Naive thymus-derived CD4-positive, alpha-beta T cell (primary cell): ENCODE results near the gene TTLL12. TPM values are rescaled to one million over a fixed set of nuclear protein-coding genes. Genes with fewer than 3 reads are reported as not detected.
A peak's percentile ranks its signal among the peaks of the same experiment; 100 is the strongest.
"Not testable (repeated sequence)": the region's sequence is repeated elsewhere in the genome, so short reads cannot be mapped to it uniquely, and the experiment has no call there.

ENCODE experiments used
- ATAC-seq: fragments of 150-1000 bp; cut with Tn5 transposase; 2 replicates; pipeline ENCODE4 v1.10.0; 2021; ENCODE audit warnings: mild to moderate bottlenecking, moderate library complexity
- CTCF ChIA-PET: fragments of 350-600 bp; sonication (Branson Sonifier 250); formaldehyde crosslinking; loops from one replicate; lab custom pipeline; 2021; ENCODE audit warnings: antibody characterized with exemption; lab: Charles Lee
- POLR2A ChIA-PET: fragments of 350-600 bp; sonication (Branson Sonifier 250); formaldehyde crosslinking; loops from one replicate; lab custom pipeline; 2021; ENCODE audit warnings: antibody characterized with exemption, inconsistent platforms; lab: Charles Lee
- DNase-seq, 9 donors: peaks; one replicate each; pipeline versions ENCODE4 v3.0.0 to v3.0.0-alpha.2; 2020 to 2022; ENCODE audit warnings: mixed read lengths in 1 of 9
- H3K27ac ChIP-seq: one replicate; pipeline ENCODE4 v1.7.0; 2013; ENCODE audit warnings: mild to moderate bottlenecking, low read depth, low read length, moderate library complexity
- H3K27me3 ChIP-seq, 2 donors: one replicate each; pipeline ENCODE4 v1.7.0; 2013; ENCODE audit warnings: low read length in 2 of 2, mild to moderate bottlenecking in 2 of 2, moderate library complexity in 2 of 2; ENCODE audit not compliant: control insufficient read depth in 2 of 2, insufficient read depth in 2 of 2
- H3K36me3 ChIP-seq, 3 experiments: 1 replicate in 2 of 3; 2 replicates in 1 of 3; pipeline ENCODE4 v1.7.0; 2013; ENCODE audit warnings: low read length in 3 of 3, mild to moderate bottlenecking in 3 of 3, moderate library complexity in 1 of 3; ENCODE audit not compliant: insufficient read depth in 3 of 3, control insufficient read depth in 2 of 3
- H3K4me1 ChIP-seq, 2 donors: one replicate each; pipeline ENCODE4 v1.7.0; 2013; ENCODE audit warnings: low read length in 2 of 2, mild to moderate bottlenecking in 2 of 2, moderate library complexity in 1 of 2; ENCODE audit not compliant: control insufficient read depth in 2 of 2, insufficient read depth in 2 of 2
- H3K4me3 ChIP-seq: 2 replicates; pipeline ENCODE4 v1.7.0; 2013; ENCODE audit warnings: mild to moderate bottlenecking, low read length
- H3K9me3 ChIP-seq, 3 experiments: 1 replicate in 2 of 3; 2 replicates in 1 of 3; pipeline ENCODE4 v1.7.0; 2013; ENCODE audit warnings: low read length in 3 of 3; ENCODE audit not compliant: control insufficient read depth in 2 of 3
- H3K27ac Mint-ChIP-seq, 9 donors: one replicate each; pipeline ENCODE4 v1.8.0; 2020 to 2022; ENCODE audit warnings: mixed read lengths in 9 of 9, mild to moderate bottlenecking in 8 of 9, moderate library complexity in 5 of 9, inconsistent platforms in 2 of 9
- H3K27me3 Mint-ChIP-seq, 5 donors: one replicate each; pipeline ENCODE4 v1.8.0; 2021 to 2022; ENCODE audit warnings: mixed read lengths in 5 of 5, mild to moderate bottlenecking in 1 of 5
- H3K36me3 Mint-ChIP-seq, 5 donors: one replicate each; pipeline ENCODE4 v1.8.0; 2020 to 2022; ENCODE audit warnings: mixed read lengths in 5 of 5, mild to moderate bottlenecking in 3 of 5, inconsistent platforms in 1 of 5
- H3K4me1 Mint-ChIP-seq, 7 donors: one replicate each; pipeline ENCODE4 v1.8.0; 2020 to 2022; ENCODE audit warnings: mixed read lengths in 7 of 7, mild to moderate bottlenecking in 3 of 7, inconsistent platforms in 1 of 7
- H3K4me3 Mint-ChIP-seq, 10 donors: one replicate each; pipeline ENCODE4 v1.8.0; 2020 to 2022; ENCODE audit warnings: mild to moderate bottlenecking in 10 of 10, mixed read lengths in 10 of 10, moderate library complexity in 6 of 10, inconsistent platforms in 2 of 10
- H3K9me3 Mint-ChIP-seq, 11 donors: one replicate each; pipeline ENCODE4 v1.8.0; 2020 to 2022; ENCODE audit warnings: mixed read lengths in 11 of 11, mild to moderate bottlenecking in 4 of 11, inconsistent platforms in 1 of 11, moderate library complexity in 1 of 11
- intact Hi-C, 2 donors: fragments of 100-400 bp; cut with micrococcal nuclease; formaldehyde crosslinking; loops; one replicate each; pipeline ENCODE4 v1.15.1; 2023
- polyA plus RNA-seq, 2 donors: library from polyadenylated mRNA; unstranded; fragments of 300-500 nt; fragmentation: Illumina TruSeq; gene quantifications; one replicate each; pipeline ENCODE4 v1.2.3, GENCODE V29; 2021
- total RNA-seq, 6 experiments: library from RNA in 5 of 6; stranded (reverse) in 5 of 6; gene quantifications; 1 replicate in 5 of 6; 2 replicates in 1 of 6; pipeline ENCODE4 v1.2.3 and lab custom pipeline; 2021 to 2026

TTLL12 gene
- total and polyA plus RNA-seq, 7 experiments from 2014 or later = 15.6 to 43.7 (median 28.2) TPM

DNA sequence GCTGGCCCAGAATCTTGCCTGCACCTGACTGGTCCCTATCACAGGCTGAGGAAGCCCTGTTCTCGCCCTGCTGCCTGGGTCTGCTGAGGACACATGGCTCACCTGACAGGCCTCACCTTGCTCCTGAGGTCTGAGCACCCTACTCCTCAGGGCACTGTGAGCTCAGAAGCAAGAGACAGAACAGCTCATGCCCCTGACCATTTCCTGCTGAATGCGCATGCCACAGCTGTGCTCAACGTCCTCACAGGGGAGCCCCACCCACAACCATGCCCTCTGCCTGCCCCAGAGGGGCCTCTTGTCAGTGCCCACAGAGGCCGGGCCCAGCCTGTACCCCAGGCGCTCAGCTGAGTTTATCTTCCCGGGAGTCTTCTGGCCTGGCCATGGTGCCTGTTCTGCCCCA lies 38.4 kb downstream of the TTLL12 start:
- ATAC-seq (peak; percentile 19), DNase-seq (no peak)
- no peak overlapping the region for H3K27ac ChIP-seq
- POLR2A ChIA-PET = no interaction called here
- H3K27ac Mint-ChIP-seq = peak overlapping the region in 6 of 9 donors; percentile 14 to 67 (median 38)
- peaks cover 5 to 15% of the 10 kb centered on the region in 2 donors for H3K4me1 ChIP-seq
- no peaks in the 10 kb centered on the region for H3K27me3 Mint-ChIP-seq
- CTCF ChIA-PET = interaction anchor here (1.9 kb wide), 1 partner anchor 38 kb away, joined by 4 read pairs; the partner anchor contains the start of gene BIK
- intact Hi-C loops = no loop called here
- H3K9me3 Mint-ChIP-seq = no peaks in the 10 kb centered on the region
- H3K9me3 ChIP-seq = no peaks in the 10 kb centered on the region
- H3K36me3 Mint-ChIP-seq = peaks cover 0 to 2% (median 0%) of the 10 kb centered on the region in 5 donors
- H3K27me3 ChIP-seq = no peaks in the 10 kb centered on the region
- peak overlapping the region in 6 of 10 donors; percentile 3 to 71 (median 39) for H3K4me3 Mint-ChIP-seq
- H3K36me3 ChIP-seq = peaks cover 0 to 6% (median 0%) of the 10 kb centered on the region in 3 experiments
- H3K4me3 ChIP-seq = no peak overlapping the region
- H3K4me1 Mint-ChIP-seq = peaks cover 19 to 45% (median 27%) of the 10 kb centered on the region in 7 donors

DNA sequence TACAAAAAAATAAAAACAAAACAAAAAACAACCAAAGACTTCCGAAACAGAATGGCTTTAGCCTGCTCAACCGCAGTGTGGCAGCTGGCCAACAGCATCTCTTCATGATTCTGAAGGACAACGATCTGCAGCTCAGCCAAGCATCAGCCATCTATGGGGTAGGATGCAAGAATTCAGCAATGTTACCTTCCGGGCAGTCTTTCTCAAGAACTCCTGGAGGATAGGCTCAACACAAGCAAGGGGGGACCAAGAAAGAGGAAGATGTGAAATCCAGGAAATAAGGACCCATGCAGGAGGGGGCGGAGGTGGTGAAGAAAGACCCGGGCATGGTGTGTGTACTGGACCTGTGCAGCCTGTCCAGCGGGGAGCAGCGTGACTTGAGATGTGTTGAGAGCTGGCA lies 39.1 kb downstream of the TTLL12 start:
- ATAC-seq = no peak
- Mint-ChIP-seq H3K27ac (peak overlapping the region; percentile 54 to 95 (median 85)), H3K9me3 (no peaks in the 10 kb centered on the region), H3K27me3 (no peaks in the 10 kb centered on the region), H3K4me3 (peak overlapping the region in 9 of 10 donors; percentile 15 to 84 (median 66)), H3K36me3 (no peaks in the 10 kb centered on the region), H3K4me1 (peaks cover 19 to 45% (median 28%) of the 10 kb centered on the region in 7 donors)
- DNase-seq = no peak
- peaks cover 3 to 16% of the 10 kb centered on the region in 2 donors for H3K4me1 ChIP-seq
- POLR2A ChIA-PET = interaction anchor here (1.4 kb wide), 1 partner anchor 38 kb away, joined by 3 read pairs; the partner anchor contains the start of gene BIK
- H3K27me3 ChIP-seq = no peaks in the 10 kb centered on the region
- CTCF ChIA-PET = no interaction called here
- H3K36me3 ChIP-seq = peaks cover 0 to 6% (median 0%) of the 10 kb centered on the region in 3 experiments
- intact Hi-C loops = no loop called here
- no peak overlapping the region for H3K4me3 ChIP-seq
- no peak overlapping the region for H3K27ac ChIP-seq
- H3K9me3 ChIP-seq = no peaks in the 10 kb centered on the region

DNA sequence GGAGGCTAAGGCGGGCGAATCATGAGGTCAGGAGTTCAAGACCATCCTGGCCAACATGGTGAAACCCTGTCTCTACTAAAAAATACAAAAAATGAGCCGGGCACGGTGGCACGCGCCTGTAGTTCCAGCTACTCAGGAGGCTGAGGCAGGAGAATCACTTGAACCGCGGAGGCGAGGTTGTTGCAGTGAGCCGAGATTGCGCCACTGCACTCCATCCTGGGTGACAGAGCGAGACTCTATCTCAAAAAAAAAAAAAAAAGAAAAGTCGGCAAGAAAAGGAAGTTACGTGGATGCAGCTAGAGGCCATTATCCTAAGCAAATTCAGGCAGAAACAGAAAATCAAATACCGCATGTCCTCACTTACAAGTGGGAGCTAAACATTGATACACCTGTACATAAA lies 40.6 kb downstream of the TTLL12 start:
- H3K4me3 ChIP-seq, H3K9me3 ChIP-seq, H3K27ac ChIP-seq, intact Hi-C loops, DNase-seq, H3K27me3 Mint-ChIP-seq, H3K9me3 Mint-ChIP-seq, H3K27me3 ChIP-seq, H3K36me3 ChIP-seq, H3K36me3 Mint-ChIP-seq, ATAC-seq: not testable (repeated sequence)
- H3K27ac Mint-ChIP-seq = peak overlapping the region in 1 of 9 donors; percentile 95
- ChIA-PET POLR2A (interaction anchor here (0.6 to 1.0 kb wide), 2 partner anchors 42 to 1560 kb away, joined by 4 to 5 read pairs; no protein-coding TSS in a partner anchor), CTCF (interaction anchor here (0.6 kb wide), 1 partner anchor 858 kb away, joined by 7 read pairs; no protein-coding TSS in a partner anchor)
- H3K4me1 Mint-ChIP-seq = peaks cover 19 to 48% (median 30%) of the 10 kb centered on the region in 7 donors
- H3K4me3 Mint-ChIP-seq = peak overlapping the region in 3 of 10 donors; percentile 23 to 47 (median 29)
- H3K4me1 ChIP-seq = peaks cover 7 to 11% of the 10 kb centered on the region in 2 donors

DNA sequence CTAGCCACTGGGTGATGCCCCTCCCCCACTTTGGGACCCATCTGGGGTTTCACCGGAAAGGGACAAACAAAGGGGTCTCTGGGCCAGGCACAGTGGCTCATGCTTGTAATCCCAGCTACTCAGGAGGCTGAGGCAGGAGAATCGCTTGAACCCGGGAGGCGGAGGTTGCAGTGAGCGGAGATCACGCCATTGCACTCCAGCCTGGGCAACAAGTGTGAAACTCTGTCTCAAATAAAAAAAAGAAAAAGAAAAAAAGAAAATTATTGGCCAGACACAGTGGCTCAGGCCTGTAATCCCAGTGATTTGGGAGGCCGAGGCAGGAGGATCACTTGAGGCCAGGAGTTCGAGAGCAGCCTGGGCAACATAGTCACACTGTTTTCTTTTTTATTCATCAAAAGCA lies 41.6 kb downstream of the TTLL12 start:
- CTCF ChIA-PET = interaction anchor here (0.6 kb wide), 2 partner anchors 69 to 486 kb away, joined by 3 to 6 read pairs; no protein-coding TSS in a partner anchor
- H3K4me1 ChIP-seq, H3K36me3 ChIP-seq, H3K27me3 Mint-ChIP-seq, H3K27me3 ChIP-seq, H3K4me3 ChIP-seq, H3K9me3 Mint-ChIP-seq, H3K9me3 ChIP-seq, intact Hi-C loops, DNase-seq, ATAC-seq, H3K27ac ChIP-seq, H3K36me3 Mint-ChIP-seq: not testable (repeated sequence)
- H3K27ac Mint-ChIP-seq = peak overlapping the region in 1 of 9 donors; percentile 38
- peaks cover 22 to 49% (median 27%) of the 10 kb centered on the region in 7 donors for H3K4me1 Mint-ChIP-seq
- POLR2A ChIA-PET = interaction anchor here (1.3 to 4.3 kb wide), 2 partner anchors 42 to 130 kb away, joined by 3 to 18 read pairs; partner anchors contain the start of genes PACSIN2 and TTLL12
- H3K4me3 Mint-ChIP-seq = peak overlapping the region in 1 of 10 donors; percentile 51

DNA sequence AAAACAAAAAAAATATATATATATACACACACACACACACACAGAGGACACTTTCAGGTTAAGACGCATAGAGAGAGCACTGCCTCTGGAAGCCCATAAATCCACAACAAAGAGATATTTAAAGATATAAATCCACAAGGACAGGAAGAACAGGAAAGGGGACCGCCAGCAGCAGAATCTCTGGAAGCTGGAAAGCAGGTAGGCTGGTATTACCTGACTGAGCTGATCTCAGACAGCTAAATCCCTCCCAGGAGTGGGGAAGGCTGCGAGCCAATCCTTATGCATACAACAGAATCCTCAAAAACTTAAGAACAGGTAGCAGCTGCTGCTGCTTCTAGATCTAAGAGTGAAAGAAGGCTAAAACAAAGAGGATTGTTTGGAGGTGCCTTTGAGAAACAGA lies 42.0 kb downstream of the TTLL12 start:
- H3K27me3 ChIP-seq = no peaks in the 10 kb centered on the region
- H3K36me3 Mint-ChIP-seq = peaks cover 0 to 7% (median 3%) of the 10 kb centered on the region in 5 donors
- intact Hi-C loops = no loop called here
- peaks cover 25 to 49% (median 29%) of the 10 kb centered on the region in 7 donors for H3K4me1 Mint-ChIP-seq
- ChIA-PET POLR2A (interaction anchor here (1.3 to 4.3 kb wide), 2 partner anchors 42 to 130 kb away, joined by 3 to 18 read pairs; partner anchors contain the start of genes PACSIN2 and TTLL12), CTCF (interaction anchor here (0.6 to 0.7 kb wide), 3 partner anchors 68 to 769 kb away, joined by 3 to 6 read pairs (median 3); no protein-coding TSS in a partner anchor)
- H3K27ac ChIP-seq = no peak overlapping the region
- H3K36me3 ChIP-seq = peaks cover 0 to 4% (median 0%) of the 10 kb centered on the region in 3 experiments
- H3K4me3 ChIP-seq = no peak overlapping the region
- H3K27ac Mint-ChIP-seq = peak overlapping the region in 5 of 9 donors; percentile 36 to 65 (median 40)
- DNase-seq (no peak), ATAC-seq (no peak)
- H3K4me1 ChIP-seq = peaks cover 6 to 7% of the 10 kb centered on the region in 2 donors
- H3K4me3 Mint-ChIP-seq = peak overlapping the region in 2 of 10 donors; percentile 51 to 52
- no peaks in the 10 kb centered on the region for H3K27me3 Mint-ChIP-seq
- no peaks in the 10 kb centered on the region for H3K9me3 Mint-ChIP-seq
- no peaks in the 10 kb centered on the region for H3K9me3 ChIP-seq

DNA sequence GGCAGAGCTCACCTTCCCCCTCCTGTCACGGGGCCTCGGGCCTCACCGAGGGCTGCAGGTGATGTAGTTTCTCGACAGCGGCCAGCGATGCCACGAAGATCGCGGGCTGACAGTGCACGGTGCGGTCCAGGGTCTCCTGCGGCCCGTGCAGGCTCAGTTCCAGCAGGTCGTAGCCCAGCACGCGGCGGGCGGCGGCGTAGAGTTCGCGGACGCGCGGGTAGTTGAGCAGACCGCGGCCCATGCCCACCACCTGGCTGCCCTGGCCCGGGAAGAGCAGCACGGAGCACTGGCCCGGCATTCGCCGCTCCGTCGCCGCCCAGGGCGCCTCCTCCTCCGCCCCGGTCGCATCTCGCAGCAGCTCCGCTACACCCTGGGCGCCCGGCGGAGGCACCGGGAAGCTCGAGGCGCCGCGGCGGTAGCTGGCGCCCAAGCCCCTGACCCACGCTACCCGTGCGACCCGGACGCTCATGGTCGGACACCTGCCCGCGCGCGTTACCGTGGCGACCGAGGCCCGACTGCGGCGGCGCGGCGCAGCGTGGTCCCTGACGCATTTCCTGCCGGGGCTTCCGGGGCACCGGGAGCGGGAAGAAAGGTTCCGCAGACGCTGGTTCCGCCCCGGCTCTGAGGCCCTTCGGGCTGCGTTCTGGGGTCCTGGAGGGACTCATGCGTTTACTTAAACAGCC lies 43.9 kb downstream of the TTLL12 start, which contains the start of gene MCAT:
MCAT (minus strand) TSS at position 519 of the 683 bp plus-strand sequence; CDS start at position 469, 50 bp downstream.
- Mint-ChIP-seq H3K4me1 (peaks cover 21 to 53% (median 33%) of the 10 kb centered on the region in 7 donors), H3K27ac (peak within 1 kb of the TSS; percentile 85 to 97 (median 93)), H3K4me3 (peak within 1 kb of the TSS; percentile 82 to 92 (median 88)), H3K36me3 (peaks cover 3 to 16% (median 3%) of the 10 kb centered on the region in 5 donors), H3K27me3 (no peaks in the 10 kb centered on the region), H3K9me3 (peaks cover 0 to 2% (median 0%) of the 10 kb centered on the region in 11 donors)
- H3K9me3 ChIP-seq = no peaks in the 10 kb centered on the region
- ATAC-seq (peak; percentile 90), DNase-seq (peak; percentile 71 to 92 (median 75))
- peaks cover 0 to 20% (median 0%) of the 10 kb centered on the region in 3 experiments for H3K36me3 ChIP-seq
- peak within 1 kb of the TSS; percentile 79 for H3K4me3 ChIP-seq
- intact Hi-C loops = loop anchor here (1.0 to 2.0 kb wide), 3 partner anchors 9 to 54 kb away; partner anchors contain the start of genes TTLL12 (in 2 of the 2) and TTLL1 (in 1 of the 2)
- H3K27me3 ChIP-seq = no peaks in the 10 kb centered on the region
- peak within 1 kb of the TSS; percentile 78 for H3K27ac ChIP-seq
- POLR2A ChIA-PET = interaction anchor here (1.4 to 4.3 kb wide), 3 partner anchors 31 to 528 kb away, joined by 3 to 18 read pairs (median 6); partner anchors contain the start of genes POLDIP3 and TTLL12
- H3K4me1 ChIP-seq = peaks cover 6 to 7% of the 10 kb centered on the region in 2 donors
- CTCF ChIA-PET = no interaction called here
